Aorta (tissue), 5 donors: ENCODE measurements around the gene RIN3. TPM values are rescaled to one million over a fixed set of nuclear protein-coding genes. Genes with fewer than 3 reads are reported as not detected.

Source experiments
- ATAC-seq: fragments of 200-7000 bp; cut with Tn5 transposase; one replicate; pipeline ENCODE4 v1.9.1; 2022; ENCODE audit warnings: moderate library complexity; ENCODE audit not compliant: low FRiP score
- DNase-seq, 2 donors: peaks; one replicate each; pipeline ENCODE4 v3.0.0-alpha.2; 2020
- H3K27ac ChIP-seq, 2 donors: one replicate each; pipeline ENCODE4 v1.5.1; 2013; ENCODE audit warnings: low read length in 2 of 2, mild to moderate bottlenecking in 2 of 2, moderate library complexity in 2 of 2, control low read depth in 1 of 2, inconsistent platforms in 1 of 2, low read depth in 1 of 2
- H3K27me3 ChIP-seq, 2 donors: one replicate each; pipeline ENCODE4 v1.6.1; 2013; ENCODE audit warnings: control low read depth in 1 of 2, low read length in 1 of 2, mild to moderate bottlenecking in 1 of 2, moderate library complexity in 1 of 2; ENCODE audit not compliant: insufficient read depth in 2 of 2, control insufficient read depth in 1 of 2
- H3K36me3 ChIP-seq, 2 donors: one replicate each; pipeline ENCODE4 v1.6.1; 2013; ENCODE audit warnings: control low read depth in 1 of 2, low read length in 1 of 2, mild to moderate bottlenecking in 1 of 2; ENCODE audit not compliant: insufficient read depth in 2 of 2, control insufficient read depth in 1 of 2
- H3K4me1 ChIP-seq, 2 donors: one replicate each; pipeline ENCODE4 v1.6.1; 2013; ENCODE audit warnings: low read length in 2 of 2, control low read depth in 1 of 2, mild to moderate bottlenecking in 1 of 2, moderate library complexity in 1 of 2; ENCODE audit not compliant: insufficient read depth in 2 of 2, control insufficient read depth in 1 of 2
- H3K4me3 ChIP-seq, 2 donors: one replicate each; pipeline ENCODE4 v1.5.1; 2013; ENCODE audit warnings: low read length in 2 of 2, control low read depth in 1 of 2, mild to moderate bottlenecking in 1 of 2
- H3K9me3 ChIP-seq: one replicate; pipeline ENCODE4 v1.6.1; 2013; ENCODE audit warnings: mild to moderate bottlenecking, low read length; ENCODE audit not compliant: control insufficient read depth
- WGBS, 2 donors: extraction: QIAGEN DNeasy Blood & Tissue Kit; methylation state at CpG; one replicate each; pipeline ENCODE4 v1.1.7; 2013; 5-methylcytosine and 5-hydroxymethylcytosine counted together
- intact Hi-C, 2 donors: fragments of 100-400 bp; cut with DNase I; formaldehyde crosslinking; loops; one replicate each; pipeline versions ENCODE4 v1.14.2 to v1.15.0; 2022
- polyA plus RNA-seq, 2 donors: library from polyadenylated mRNA; stranded (reverse); fragments of 200-250 nt; gene quantifications; one replicate each; pipeline ENCODE4 v1.2.3, GENCODE V29; 2013
- total RNA-seq, 2 donors: library from RNA; stranded (reverse); fragmentation: NEBNext Ultra II Directional; extraction: Animal tissue kit (Norgen Biotek cat#: 25700); gene quantifications; one replicate each; pipeline ENCODE4 v1.2.1, GENCODE V29; 2021
- donor health status: healthy with polysubstance abuse.
- donor health status: Bipolar disorder and iron deficiency.
- donor health status: DM: no; HTN: no; CAD: no.
- donor health status: DM: no; HTN: no; CAD: no.
- donor health status: DM: yes; HTN: yes; CAD: no.

The RIN3 gene
- total and polyA plus RNA-seq, 4 donors = 10.5 to 53.8 (median 30.1) TPM

- H3K4me1 ChIP-seq = no peaks in the 10 kb centered on the region
- WGBS, 2 donors = 12 to 31% methylated on average over 1 of the region's 1 CpG
- H3K9me3 ChIP-seq = no peaks in the 10 kb centered on the region
- H3K27me3 ChIP-seq = no peaks in the 10 kb centered on the region
- H3K27ac ChIP-seq = no peak overlapping the region
- no peaks in the 10 kb centered on the region for H3K36me3 ChIP-seq
- ATAC-seq (no peak), DNase-seq (no peak)
- intact Hi-C loops = no loop called here
- no peak overlapping the region for H3K4me3 ChIP-seq
These were observed 32.2 kb upstream of the RIN3 start for GRCh38 chr14:92481386-92481785.

- Histone ChIP-seq H3K4me3 (no peak overlapping the region), H3K4me1 (no peaks in the 10 kb centered on the region), H3K36me3 (no peaks in the 10 kb centered on the region), H3K27me3 (no peaks in the 10 kb centered on the region), H3K9me3 (no peaks in the 10 kb centered on the region), H3K27ac (no peak overlapping the region)
- intact Hi-C loops = no loop called here
- 46 to 52% methylated on average over 1 of the region's 1 CpG for WGBS, 2 donors
- ATAC-seq (no peak), DNase-seq (no peak)
These were observed 31.6 kb upstream of the RIN3 start for GRCh38 chr14:92481811-92482555.

DNA sequence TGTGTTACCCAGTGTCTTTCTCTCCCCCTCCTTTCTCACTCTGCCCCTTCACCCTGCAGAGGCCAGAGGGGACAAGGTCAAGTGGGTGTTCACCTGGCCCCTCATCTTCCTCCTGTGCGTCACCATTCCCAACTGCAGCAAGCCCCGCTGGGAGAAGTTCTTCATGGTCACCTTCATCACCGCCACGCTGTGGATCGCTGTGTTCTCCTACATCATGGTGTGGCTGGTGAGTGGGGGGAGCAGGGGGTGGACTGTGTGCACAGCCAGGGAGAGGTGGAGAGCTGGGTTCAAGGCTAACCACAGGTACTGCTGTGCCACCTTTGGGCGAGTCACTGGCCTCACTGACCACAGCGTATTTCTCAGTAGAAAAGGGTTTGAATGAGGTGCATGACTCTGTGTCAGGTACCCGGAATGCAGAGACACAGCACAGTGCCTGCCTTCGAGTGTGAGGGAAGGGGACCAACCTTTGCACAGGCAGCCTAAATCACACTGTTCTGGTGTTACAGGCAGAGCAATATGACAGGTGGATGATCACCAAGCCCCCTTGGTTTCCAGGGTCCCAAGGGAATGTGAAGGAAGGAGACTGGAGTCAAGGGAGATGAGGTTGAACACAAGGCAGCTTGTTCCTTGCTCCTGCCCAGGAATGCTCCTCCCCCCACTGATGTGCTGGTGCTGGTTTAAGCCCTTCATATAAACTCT, 30.8 kb upstream of the RIN3 start:
- no peak overlapping the region for H3K27ac ChIP-seq
- H3K4me3 ChIP-seq = no peak overlapping the region
- intact Hi-C loops = no loop called here
- WGBS, 2 donors = 94 to 98% methylated on average over 9 of the region's 9 CpGs
- no peaks in the 10 kb centered on the region for H3K36me3 ChIP-seq
- no peaks in the 10 kb centered on the region for H3K9me3 ChIP-seq
- no peaks in the 10 kb centered on the region for H3K4me1 ChIP-seq
- DNase-seq = no peak
- H3K27me3 ChIP-seq = no peaks in the 10 kb centered on the region
- no peak for ATAC-seq

DNA sequence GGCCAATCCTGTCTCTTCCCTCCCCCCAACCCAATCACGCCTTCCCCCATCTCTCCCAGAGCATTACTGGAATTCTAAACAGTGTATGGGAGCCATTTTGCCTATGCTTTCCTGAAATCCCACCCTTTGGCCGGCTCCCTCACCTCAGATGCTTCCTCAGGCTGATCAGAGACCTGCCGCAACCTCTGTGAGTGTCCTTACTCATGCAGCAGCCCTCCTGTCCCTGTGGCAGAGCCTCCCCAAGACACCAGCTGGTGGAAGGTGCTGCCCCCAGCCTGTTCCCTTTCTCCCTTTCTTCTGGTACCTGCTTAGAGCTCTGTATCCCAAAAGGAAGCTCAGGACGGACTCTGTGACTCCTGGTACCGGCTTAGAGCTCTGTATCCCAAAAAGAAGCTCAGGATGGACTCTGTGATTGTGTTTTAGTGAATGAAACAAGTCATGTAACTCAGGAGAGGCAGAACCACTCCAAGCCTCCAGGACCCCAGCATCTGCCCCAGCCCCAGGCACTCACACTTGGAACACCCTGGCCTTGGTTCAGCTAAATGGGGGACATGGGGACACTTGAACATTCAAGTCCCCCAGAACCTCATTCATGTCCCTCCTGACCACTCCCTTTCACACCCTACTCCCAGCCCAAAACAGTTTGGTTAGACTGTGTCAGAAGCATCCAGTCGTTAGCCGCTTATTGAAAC, 29.3 kb upstream of the RIN3 start:
- H3K4me3 ChIP-seq = no peak overlapping the region
- WGBS, 2 donors = 95 to 96% methylated on average over 7 of the region's 7 CpGs
- intact Hi-C loops = no loop called here
- H3K36me3 ChIP-seq = no peaks in the 10 kb centered on the region
- ATAC-seq = no peak
- H3K4me1 ChIP-seq = no peaks in the 10 kb centered on the region
- H3K27ac ChIP-seq = no peak overlapping the region
- DNase-seq = no peak
- H3K27me3 ChIP-seq = no peaks in the 10 kb centered on the region
- H3K9me3 ChIP-seq = no peaks in the 10 kb centered on the region

DNA sequence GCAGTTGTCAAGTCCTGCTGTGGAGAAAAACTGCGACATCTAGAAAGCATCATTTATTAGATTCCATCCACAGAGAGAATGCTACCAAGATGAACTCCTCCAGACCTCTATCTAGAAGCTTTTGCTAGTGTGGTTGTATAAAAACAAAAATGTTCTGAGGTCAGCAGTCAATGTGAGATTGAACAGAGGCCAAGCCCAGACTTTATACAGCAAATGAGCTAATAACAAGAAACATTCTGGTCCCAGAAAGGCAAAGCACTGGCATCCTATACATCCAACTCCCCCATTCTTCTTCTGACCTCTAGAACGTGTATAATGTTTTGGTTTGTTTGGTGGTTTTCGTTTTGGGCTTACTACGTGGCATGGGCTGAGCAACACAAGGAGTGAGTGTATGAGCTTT, 26.7 kb upstream of the RIN3 start:
- H3K27ac ChIP-seq = no peak overlapping the region
- no peaks in the 10 kb centered on the region for H3K36me3 ChIP-seq
- no peaks in the 10 kb centered on the region for H3K27me3 ChIP-seq
- DNase-seq (no peak), ATAC-seq (no peak)
- no peaks in the 10 kb centered on the region for H3K9me3 ChIP-seq
- 47% methylated on average over 4 of the region's 4 CpGs for WGBS, 2 donors
- no peaks in the 10 kb centered on the region for H3K4me1 ChIP-seq
- no peak overlapping the region for H3K4me3 ChIP-seq
- intact Hi-C loops = no loop called here

DNA sequence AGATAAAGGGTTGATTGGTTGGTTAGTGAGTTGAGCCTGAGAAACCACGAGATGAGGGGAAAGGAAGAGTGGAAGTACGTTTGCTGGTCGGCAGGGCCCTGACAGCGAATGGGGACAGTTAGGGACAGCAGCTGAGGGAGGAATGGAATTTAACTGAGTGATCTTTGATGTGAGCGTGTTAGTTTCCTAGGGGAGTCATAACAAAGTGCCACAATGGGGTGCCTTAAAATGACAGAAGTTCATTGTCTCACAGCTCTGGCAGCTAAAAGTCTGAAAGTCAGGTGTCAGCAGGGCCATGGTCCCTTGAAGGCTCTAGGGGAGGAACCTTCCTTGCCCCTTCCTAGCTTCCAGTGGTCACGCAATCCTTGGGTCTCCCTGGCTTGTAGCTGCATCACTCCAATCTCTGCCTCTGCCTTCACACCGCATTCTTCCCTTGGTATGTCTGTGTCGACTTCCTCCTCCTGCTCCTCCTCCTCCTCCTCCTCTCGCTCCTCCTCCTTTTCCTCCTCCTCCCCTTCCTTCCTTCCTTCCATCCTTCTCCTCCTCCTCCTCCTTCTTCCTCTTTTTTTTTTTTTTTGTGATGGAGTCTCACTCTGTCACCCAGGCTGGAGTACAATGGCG, 26.0 kb upstream of the RIN3 start:
- no peak for ATAC-seq
- H3K9me3 ChIP-seq = no peaks in the 10 kb centered on the region
- intact Hi-C loops = no loop called here
- no peak overlapping the region for H3K27ac ChIP-seq
- no peaks in the 10 kb centered on the region for H3K4me1 ChIP-seq
- no peaks in the 10 kb centered on the region for H3K27me3 ChIP-seq
- no peak for DNase-seq
- 85 to 90% methylated on average over 10 of the region's 10 CpGs for WGBS, 2 donors
- no peak overlapping the region for H3K4me3 ChIP-seq
- no peaks in the 10 kb centered on the region for H3K36me3 ChIP-seq

- Histone ChIP-seq H3K4me3 (no peak overlapping the region), H3K4me1 (no peaks in the 10 kb centered on the region), H3K27ac (no peak overlapping the region), H3K36me3 (no peaks in the 10 kb centered on the region), H3K9me3 (no peaks in the 10 kb centered on the region), H3K27me3 (no peaks in the 10 kb centered on the region)
- WGBS, 2 donors = 93 to 94% methylated on average over 21 of the region's 21 CpGs
- ATAC-seq (no peak), DNase-seq (no peak)
- intact Hi-C loops = no loop called here
These were observed 24.0 kb upstream of the RIN3 start for GRCh38 chr14:92489394-92490238.
